K562 (cell line): Measurements from ENCODE around the gene FBN1. TPM values are rescaled to one million over a fixed set of nuclear protein-coding genes. Genes with fewer than 3 reads are reported as not detected.

ENCODE experiments used
- BRD9 ChIP-seq: fragments of 450-650 bp; IDR thresholded peaks from 2 replicates; pipeline ENCODE4 v1.6.1; 2018; ENCODE audit warnings: low read depth; ENCODE audit not compliant: partially characterized antibody
- C11orf30 ChIP-seq: fragments of 450-650 bp; IDR thresholded peaks from 2 replicates; pipeline ENCODE4 v1.6.1; 2016; ENCODE audit warnings: low read depth, mild to moderate bottlenecking
- FOXP1 ChIP-seq: sonication (generic); formaldehyde crosslinking; IDR thresholded peaks from 2 replicates; pipeline ENCODE4 v1.8.0; 2022; ENCODE audit warnings: mild to moderate bottlenecking, missing genetic modification reagents
- HDAC1 ChIP-seq, 2 experiments: fragments of 450-650 bp; IDR thresholded peaks; 2 replicates each; pipeline ENCODE4 v1.6.1; 2016 to 2017; ENCODE audit warnings: inconsistent platforms in 1 of 2, mild to moderate bottlenecking in 1 of 2, moderate library complexity in 1 of 2
- ILF3 ChIP-seq: fragments of 450-650 bp; IDR thresholded peaks from 2 replicates; pipeline ENCODE4 v1.6.1; 2018; ENCODE audit warnings: antibody characterized with exemption, mild to moderate bottlenecking, moderate library complexity, borderline replicate concordance
- LARP7 ChIP-seq: fragments of 450-650 bp; IDR thresholded peaks from 2 replicates; pipeline ENCODE4 v1.6.1; 2016
- PURB ChIP-seq: sonication (generic); formaldehyde crosslinking; IDR thresholded peaks from 2 replicates; pipeline ENCODE4 v1.9.0; 2021; ENCODE audit warnings: low read depth, mild to moderate bottlenecking, missing genetic modification reagents
- SREBF1 ChIP-seq: fragments of 150-350 bp; IDR thresholded peaks from 2 replicates; pipeline ENCODE4 v1.6.1; 2014; ENCODE audit warnings: antibody characterized with exemption, low read depth, low read length, borderline replicate concordance
- ZNF696 ChIP-seq: fragments of 250-450 bp; sonication (Bioruptor Pico); conservative IDR thresholded peaks from 2 replicates; pipeline ENCODE4 v1.4.0; 2020; ENCODE audit warnings: mild to moderate bottlenecking, moderate library complexity
- polyA plus RNA-seq, 8 experiments: library from polyadenylated mRNA; depleted of rRNA in 4 of 8; stranded (reverse) in 5 of 8; unstranded in 3 of 8; fragments of >200 nt; fragmentation: Nextera tagmentation in 2 of 8; fragmentation: Illumina TruSeq in 1 of 8; extraction: Ambion mirVana in 2 of 8; extraction: Trizol in 1 of 8; gene quantifications; 2 replicates each; pipeline versions ENCODE4 v1.2.1 to v1.2.3, GENCODE V29; 2011 to 2014; ENCODE audit warnings: inconsistent platforms in 1 of 8, missing spikeins in 1 of 8
- total RNA-seq, 7 experiments: library from RNA; depleted of rRNA in 6 of 7; stranded (reverse); fragments of >200 nt in 6 of 7; fragmentation: Illumina TruSeq in 2 of 7; extraction: Trizol in 2 of 7; gene quantifications; 2 replicates each; pipeline versions ENCODE4 v1.2.1 to v1.2.3, GENCODE V29; 2011 to 2021; ENCODE audit warnings: low replicate concordance in 1 of 7
- TF ChIP-seq, protein P1 (sequence below), 3 experiments: fragments of 200-800 bp in 1 of 3; fragments of 250-450 bp in 1 of 3; fragments of 450-650 bp in 1 of 3; sonication (Bioruptor Pico) in 1 of 3; sonication (Bioruptor generic) in 1 of 3; formaldehyde crosslinking in 1 of 3; IDR thresholded peaks; 2 replicates each; pipeline versions ENCODE4 v1.6.1 to v1.8.0; 2016 to 2022; ENCODE audit warnings: mild to moderate bottlenecking in 2 of 3, missing genetic modification characterization in 2 of 3, missing compliant biosample characterization in 1 of 3, moderate library complexity in 1 of 3
- TF ChIP-seq, protein P2 (sequence below): fragments of 450-650 bp; IDR thresholded peaks from 2 replicates; pipeline ENCODE4 v1.6.1; 2016; ENCODE audit warnings: mild to moderate bottlenecking, moderate library complexity

Gene FBN1
- total and polyA plus RNA-seq, 9 of the 15 experiments (the other 6 are each of a cell fraction or from before 2014, with no cell fraction given), result 0.15 to 1.2 (median 0.60) TPM

DNA sequence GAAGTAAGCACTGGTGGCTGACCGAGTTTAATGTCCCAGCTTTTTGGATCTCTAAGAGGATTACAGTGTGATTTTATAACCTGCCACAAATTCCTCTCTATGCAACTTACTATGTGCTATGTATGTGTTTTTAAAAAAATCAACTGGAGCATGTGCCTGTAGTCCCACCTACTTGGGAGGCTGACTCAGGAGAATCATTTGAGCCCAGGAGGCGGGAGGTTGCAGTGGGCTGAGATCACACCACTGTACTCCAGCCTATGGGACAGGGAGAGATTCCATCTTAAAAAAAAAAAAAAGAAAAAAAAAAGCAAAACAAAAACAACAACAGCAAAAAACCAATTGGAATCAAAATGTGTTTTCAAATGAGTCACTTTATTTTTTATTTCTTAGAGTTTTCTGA, 284.7 kb downstream of the FBN1 start (continued):
- TF ChIP-seq, protein P1, sequence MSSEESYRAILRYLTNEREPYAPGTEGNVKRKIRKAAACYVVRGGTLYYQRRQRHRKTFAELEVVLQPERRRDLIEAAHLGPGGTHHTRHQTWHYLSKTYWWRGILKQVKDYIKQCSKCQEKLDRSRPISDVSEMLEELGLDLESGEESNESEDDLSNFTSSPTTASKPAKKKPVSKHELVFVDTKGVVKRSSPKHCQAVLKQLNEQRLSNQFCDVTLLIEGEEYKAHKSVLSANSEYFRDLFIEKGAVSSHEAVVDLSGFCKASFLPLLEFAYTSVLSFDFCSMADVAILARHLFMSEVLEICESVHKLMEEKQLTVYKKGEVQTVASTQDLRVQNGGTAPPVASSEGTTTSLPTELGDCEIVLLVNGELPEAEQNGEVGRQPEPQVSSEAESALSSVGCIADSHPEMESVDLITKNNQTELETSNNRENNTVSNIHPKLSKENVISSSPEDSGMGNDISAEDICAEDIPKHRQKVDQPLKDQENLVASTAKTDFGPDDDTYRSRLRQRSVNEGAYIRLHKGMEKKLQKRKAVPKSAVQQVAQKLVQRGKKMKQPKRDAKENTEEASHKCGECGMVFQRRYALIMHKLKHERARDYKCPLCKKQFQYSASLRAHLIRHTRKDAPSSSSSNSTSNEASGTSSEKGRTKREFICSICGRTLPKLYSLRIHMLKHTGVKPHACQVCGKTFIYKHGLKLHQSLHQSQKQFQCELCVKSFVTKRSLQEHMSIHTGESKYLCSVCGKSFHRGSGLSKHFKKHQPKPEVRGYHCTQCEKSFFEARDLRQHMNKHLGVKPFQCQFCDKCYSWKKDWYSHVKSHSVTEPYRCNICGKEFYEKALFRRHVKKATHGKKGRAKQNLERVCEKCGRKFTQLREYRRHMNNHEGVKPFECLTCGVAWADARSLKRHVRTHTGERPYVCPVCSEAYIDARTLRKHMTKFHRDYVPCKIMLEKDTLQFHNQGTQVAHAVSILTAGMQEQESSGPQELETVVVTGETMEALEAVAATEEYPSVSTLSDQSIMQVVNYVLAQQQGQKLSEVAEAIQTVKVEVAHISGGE (CRISPR knock-in tag; IDR thresholded peaks at IDR 0.05), result no peak
- TF ChIP-seq ZNF696 (no peak), ILF3 (no peak), PURB (CRISPR knock-in tag) (no peak), SREBF1 (peak; percentile 79; the same call in 1 of the 2 replicates), FOXP1 (no peak), BRD9 (no peak), HDAC1 (IDR thresholded peaks at IDR 0.05) (no peak), LARP7 (no peak), C11orf30 (0 out of 2 replicates have a peak, but pooled peaks have one; percentile 5)
- TF ChIP-seq, protein P2, sequence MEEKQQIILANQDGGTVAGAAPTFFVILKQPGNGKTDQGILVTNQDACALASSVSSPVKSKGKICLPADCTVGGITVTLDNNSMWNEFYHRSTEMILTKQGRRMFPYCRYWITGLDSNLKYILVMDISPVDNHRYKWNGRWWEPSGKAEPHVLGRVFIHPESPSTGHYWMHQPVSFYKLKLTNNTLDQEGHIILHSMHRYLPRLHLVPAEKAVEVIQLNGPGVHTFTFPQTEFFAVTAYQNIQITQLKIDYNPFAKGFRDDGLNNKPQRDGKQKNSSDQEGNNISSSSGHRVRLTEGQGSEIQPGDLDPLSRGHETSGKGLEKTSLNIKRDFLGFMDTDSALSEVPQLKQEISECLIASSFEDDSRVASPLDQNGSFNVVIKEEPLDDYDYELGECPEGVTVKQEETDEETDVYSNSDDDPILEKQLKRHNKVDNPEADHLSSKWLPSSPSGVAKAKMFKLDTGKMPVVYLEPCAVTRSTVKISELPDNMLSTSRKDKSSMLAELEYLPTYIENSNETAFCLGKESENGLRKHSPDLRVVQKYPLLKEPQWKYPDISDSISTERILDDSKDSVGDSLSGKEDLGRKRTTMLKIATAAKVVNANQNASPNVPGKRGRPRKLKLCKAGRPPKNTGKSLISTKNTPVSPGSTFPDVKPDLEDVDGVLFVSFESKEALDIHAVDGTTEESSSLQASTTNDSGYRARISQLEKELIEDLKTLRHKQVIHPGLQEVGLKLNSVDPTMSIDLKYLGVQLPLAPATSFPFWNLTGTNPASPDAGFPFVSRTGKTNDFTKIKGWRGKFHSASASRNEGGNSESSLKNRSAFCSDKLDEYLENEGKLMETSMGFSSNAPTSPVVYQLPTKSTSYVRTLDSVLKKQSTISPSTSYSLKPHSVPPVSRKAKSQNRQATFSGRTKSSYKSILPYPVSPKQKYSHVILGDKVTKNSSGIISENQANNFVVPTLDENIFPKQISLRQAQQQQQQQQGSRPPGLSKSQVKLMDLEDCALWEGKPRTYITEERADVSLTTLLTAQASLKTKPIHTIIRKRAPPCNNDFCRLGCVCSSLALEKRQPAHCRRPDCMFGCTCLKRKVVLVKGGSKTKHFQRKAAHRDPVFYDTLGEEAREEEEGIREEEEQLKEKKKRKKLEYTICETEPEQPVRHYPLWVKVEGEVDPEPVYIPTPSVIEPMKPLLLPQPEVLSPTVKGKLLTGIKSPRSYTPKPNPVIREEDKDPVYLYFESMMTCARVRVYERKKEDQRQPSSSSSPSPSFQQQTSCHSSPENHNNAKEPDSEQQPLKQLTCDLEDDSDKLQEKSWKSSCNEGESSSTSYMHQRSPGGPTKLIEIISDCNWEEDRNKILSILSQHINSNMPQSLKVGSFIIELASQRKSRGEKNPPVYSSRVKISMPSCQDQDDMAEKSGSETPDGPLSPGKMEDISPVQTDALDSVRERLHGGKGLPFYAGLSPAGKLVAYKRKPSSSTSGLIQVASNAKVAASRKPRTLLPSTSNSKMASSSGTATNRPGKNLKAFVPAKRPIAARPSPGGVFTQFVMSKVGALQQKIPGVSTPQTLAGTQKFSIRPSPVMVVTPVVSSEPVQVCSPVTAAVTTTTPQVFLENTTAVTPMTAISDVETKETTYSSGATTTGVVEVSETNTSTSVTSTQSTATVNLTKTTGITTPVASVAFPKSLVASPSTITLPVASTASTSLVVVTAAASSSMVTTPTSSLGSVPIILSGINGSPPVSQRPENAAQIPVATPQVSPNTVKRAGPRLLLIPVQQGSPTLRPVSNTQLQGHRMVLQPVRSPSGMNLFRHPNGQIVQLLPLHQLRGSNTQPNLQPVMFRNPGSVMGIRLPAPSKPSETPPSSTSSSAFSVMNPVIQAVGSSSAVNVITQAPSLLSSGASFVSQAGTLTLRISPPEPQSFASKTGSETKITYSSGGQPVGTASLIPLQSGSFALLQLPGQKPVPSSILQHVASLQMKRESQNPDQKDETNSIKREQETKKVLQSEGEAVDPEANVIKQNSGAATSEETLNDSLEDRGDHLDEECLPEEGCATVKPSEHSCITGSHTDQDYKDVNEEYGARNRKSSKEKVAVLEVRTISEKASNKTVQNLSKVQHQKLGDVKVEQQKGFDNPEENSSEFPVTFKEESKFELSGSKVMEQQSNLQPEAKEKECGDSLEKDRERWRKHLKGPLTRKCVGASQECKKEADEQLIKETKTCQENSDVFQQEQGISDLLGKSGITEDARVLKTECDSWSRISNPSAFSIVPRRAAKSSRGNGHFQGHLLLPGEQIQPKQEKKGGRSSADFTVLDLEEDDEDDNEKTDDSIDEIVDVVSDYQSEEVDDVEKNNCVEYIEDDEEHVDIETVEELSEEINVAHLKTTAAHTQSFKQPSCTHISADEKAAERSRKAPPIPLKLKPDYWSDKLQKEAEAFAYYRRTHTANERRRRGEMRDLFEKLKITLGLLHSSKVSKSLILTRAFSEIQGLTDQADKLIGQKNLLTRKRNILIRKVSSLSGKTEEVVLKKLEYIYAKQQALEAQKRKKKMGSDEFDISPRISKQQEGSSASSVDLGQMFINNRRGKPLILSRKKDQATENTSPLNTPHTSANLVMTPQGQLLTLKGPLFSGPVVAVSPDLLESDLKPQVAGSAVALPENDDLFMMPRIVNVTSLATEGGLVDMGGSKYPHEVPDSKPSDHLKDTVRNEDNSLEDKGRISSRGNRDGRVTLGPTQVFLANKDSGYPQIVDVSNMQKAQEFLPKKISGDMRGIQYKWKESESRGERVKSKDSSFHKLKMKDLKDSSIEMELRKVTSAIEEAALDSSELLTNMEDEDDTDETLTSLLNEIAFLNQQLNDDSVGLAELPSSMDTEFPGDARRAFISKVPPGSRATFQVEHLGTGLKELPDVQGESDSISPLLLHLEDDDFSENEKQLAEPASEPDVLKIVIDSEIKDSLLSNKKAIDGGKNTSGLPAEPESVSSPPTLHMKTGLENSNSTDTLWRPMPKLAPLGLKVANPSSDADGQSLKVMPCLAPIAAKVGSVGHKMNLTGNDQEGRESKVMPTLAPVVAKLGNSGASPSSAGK, result peak; percentile 43; the same call in 1 of the 2 replicates
